T-helper 22 cell (primary cell): ENCODE measurements around the gene GRAMD2A.

Source experiments
- DNase-seq: peaks from one replicate; pipeline ENCODE4 v3.0.0-alpha.2; 2020; ENCODE audit warnings: low read depth

The GRAMD2A gene

GRCh38 chr15:72167445-72167844 is 30.1 kb downstream of the GRAMD2A start:
- no peak for DNase-seq

GRCh38 chr15:72166716-72167417 is 30.7 kb downstream of the GRAMD2A start:
- no peak for DNase-seq

- no peak for DNase-seq
These were observed 33.9 kb downstream of the GRAMD2A start for GRCh38 chr15:72163719-72164118.

GRCh38 chr15:72162569-72162968 is 35.0 kb downstream of the GRAMD2A start:
- DNase-seq = no peak

GRCh38 chr15:72161361-72162132 is 36.0 kb downstream of the GRAMD2A start:
- DNase-seq = no peak

GRCh38 chr15:72160696-72161245 is 36.8 kb downstream of the GRAMD2A start:
- DNase-seq = no peak

- no peak for DNase-seq
These were observed 40.7 kb downstream of the GRAMD2A start for GRCh38 chr15:72156928-72157327.

- DNase-seq = peak; percentile 39
These were observed 41.7 kb downstream of the GRAMD2A start for GRCh38 chr15:72155635-72156616.

GRCh38 chr15:72155003-72155621 is 42.5 kb downstream of the GRAMD2A start:
- no peak for DNase-seq

GRCh38 chr15:72154316-72154715 is 43.3 kb downstream of the GRAMD2A start:
- no peak for DNase-seq

GRCh38 chr15:72153269-72154000 is 44.2 kb downstream of the GRAMD2A start:
- DNase-seq = no peak

GRCh38 chr15:72147418-72147817 is 50.2 kb downstream of the GRAMD2A start:
- no peak for DNase-seq

- no peak for DNase-seq
These were observed 50.7 kb downstream of the GRAMD2A start for GRCh38 chr15:72146934-72147333.

GRCh38 chr15:72146221-72146620 is 51.4 kb downstream of the GRAMD2A start:
- no peak for DNase-seq

- DNase-seq = no peak
These were observed 56.2 kb downstream of the GRAMD2A start for GRCh38 chr15:72141171-72142084.

- DNase-seq = no peak
These were observed 57.5 kb downstream of the GRAMD2A start for GRCh38 chr15:72140088-72140487.

GRCh38 chr15:72139667-72140066 is 57.9 kb downstream of the GRAMD2A start:
- no peak for DNase-seq

- DNase-seq = no peak
These were observed 61.2 kb downstream of the GRAMD2A start for GRCh38 chr15:72136170-72137051.

- DNase-seq = no peak
These were observed 61.9 kb downstream of the GRAMD2A start for GRCh38 chr15:72135719-72136118.
